Neural cell (in vitro differentiated cells): ENCODE measurements around the gene UGGT1. TPM values are rescaled to one million over a fixed set of nuclear protein-coding genes. Genes with fewer than 3 reads are reported as not detected.

ENCODE experiments used
- H2AFZ ChIP-seq: fragments of 200-600, 300-800 bp; sonication (generic), shearing (Covaris generic); 2 replicates; pipeline ENCODE4 v1.6.0; 2014; ENCODE audit warnings: low read depth, mild to moderate bottlenecking, antibody characterized with exemption, low read length, moderate library complexity
- H3F3A ChIP-seq: fragments of 200-600 bp; shearing (Covaris generic); 2 replicates; pipeline ENCODE4 v1.6.1; 2016; ENCODE audit warnings: mild to moderate bottlenecking, moderate library complexity, mixed read lengths, antibody characterized with exemption, low read length; ENCODE audit not compliant: insufficient read depth, poor library complexity, severe bottlenecking
- H3K27ac ChIP-seq: fragments of 200-600, 300-800 bp; sonication (generic), shearing (Covaris generic); 2 replicates; pipeline ENCODE4 v1.5.1; 2014; ENCODE audit warnings: mild to moderate bottlenecking, low read length, moderate library complexity
- H3K27me3 ChIP-seq: fragments of 300-800, 200-600 bp; sonication (generic), shearing (Covaris generic); 2 replicates; pipeline ENCODE4 v1.6.0; 2014; ENCODE audit warnings: mild to moderate bottlenecking, low read depth, low read length, moderate library complexity; ENCODE audit not compliant: insufficient read depth
- H3K36me3 ChIP-seq: fragments of 300-800, 200-600 bp; sonication (generic), shearing (Covaris generic); 2 replicates; pipeline ENCODE4 v1.5.1; 2014; ENCODE audit warnings: mild to moderate bottlenecking, antibody characterized with exemption, low read length, moderate library complexity; ENCODE audit not compliant: insufficient read depth
- H3K4me2 ChIP-seq: fragments of 300-800, 200-600 bp; sonication (generic), shearing (Covaris generic); 2 replicates; pipeline ENCODE4 v1.6.0; 2014; ENCODE audit warnings: mild to moderate bottlenecking, low read length
- H3K4me3 ChIP-seq: fragments of 300-800, 200-600 bp; sonication (generic), shearing (Covaris generic); 2 replicates; pipeline ENCODE4 v1.5.1; 2014; ENCODE audit warnings: mild to moderate bottlenecking, low read length, moderate library complexity
- H3K79me2 ChIP-seq: fragments of 200-600 bp; shearing (Covaris generic); replicated peaks from 2 replicates; pipeline ENCODE4 v1.6.0; 2014; ENCODE audit warnings: mild to moderate bottlenecking, low read length, moderate library complexity; ENCODE audit not compliant: insufficient read depth
- H3K9ac ChIP-seq: fragments of 300-800, 200-600 bp; sonication (generic), shearing (Covaris generic); 2 replicates; pipeline ENCODE4 v1.6.1; 2016; ENCODE audit warnings: mild to moderate bottlenecking, low read length, mixed read lengths
- H3K9me2 ChIP-seq: fragments of 200-600 bp; shearing (Covaris generic); 2 replicates; pipeline ENCODE4 v1.6.1; 2016; ENCODE audit warnings: mild to moderate bottlenecking, low read length, mixed read lengths; ENCODE audit not compliant: insufficient read depth
- H3K9me3 ChIP-seq: fragments of 200-600, 300-800 bp; sonication (generic), shearing (Covaris generic); 2 replicates; pipeline ENCODE4 v1.6.1; 2016; ENCODE audit warnings: mild to moderate bottlenecking, mixed run types, low read length, moderate library complexity, mixed read lengths
- H4K20me1 ChIP-seq: fragments of 200-600 bp; shearing (Covaris generic); 2 replicates; pipeline ENCODE4 v1.6.1; 2016; ENCODE audit warnings: mild to moderate bottlenecking, mixed run types; ENCODE audit not compliant: insufficient read depth
- EP300 ChIP-seq: fragments of 450-650 bp; conservative IDR thresholded peaks from 2 replicates; pipeline ENCODE4 v1.6.1; 2014; ENCODE audit warnings: antibody characterized with exemption, mild to moderate bottlenecking, moderate library complexity; ENCODE audit not compliant: poor library complexity, severe bottlenecking
- EZH2 ChIP-seq: fragments of 200-600, 300-800 bp; shearing (Covaris generic), sonication (generic); IDR thresholded peaks from 2 replicates; pipeline ENCODE4 v1.6.1; 2014; ENCODE audit warnings: antibody characterized with exemption, low read length, borderline replicate concordance, mild to moderate bottlenecking; ENCODE audit not compliant: insufficient read depth, poor library complexity, severe bottlenecking
- MXI1 ChIP-seq: fragments of 450-650 bp; conservative IDR thresholded peaks from 2 replicates; pipeline ENCODE4 v1.6.1; 2014; ENCODE audit warnings: antibody characterized with exemption, mild to moderate bottlenecking; ENCODE audit not compliant: poor library complexity, severe bottlenecking
- POLR2AphosphoS5 ChIP-seq: IDR thresholded peaks from 2 replicates; pipeline ENCODE4 v1.6.1; 2012
- RAD21 ChIP-seq: fragments of 450-650 bp; conservative IDR thresholded peaks from 2 replicates; pipeline ENCODE4 v1.6.1; 2014; ENCODE audit warnings: antibody characterized with exemption, mild to moderate bottlenecking, moderate library complexity
- REST ChIP-seq: IDR thresholded peaks from 2 replicates; pipeline ENCODE4 v1.6.1; 2012; ENCODE audit warnings: borderline replicate concordance
- SMC3 ChIP-seq: fragments of 450-650 bp; conservative IDR thresholded peaks from 2 replicates; pipeline ENCODE4 v1.6.1; 2014; ENCODE audit warnings: antibody characterized with exemption, mild to moderate bottlenecking, moderate library complexity; ENCODE audit not compliant: poor library complexity
- TAF1 ChIP-seq: IDR thresholded peaks from 2 replicates; pipeline ENCODE4 v1.6.1; 2012; ENCODE audit warnings: low read depth
- polyA plus RNA-seq: library from polyadenylated mRNA; depleted of rRNA; stranded (reverse); fragments of >200 nt; gene quantifications from 2 replicates; pipeline ENCODE4 v1.2.3, GENCODE V29; 2014
- TF ChIP-seq, protein P1 (sequence below): fragments of 450-650 bp; IDR thresholded peaks from 2 replicates; pipeline ENCODE4 v1.5.1; 2014; ENCODE audit warnings: antibody characterized with exemption, mild to moderate bottlenecking, moderate library complexity; ENCODE audit not compliant: poor library complexity, severe bottlenecking

UGGT1 gene
- polyA plus RNA-seq, 1 donor from 2014 or later, result 26.3 TPM

GRCh38 chr2:128108166-128108565 is 17.2 kb downstream of the UGGT1 start:
- Histone ChIP-seq H2AFZ (no peak overlapping the region), H3K36me3 (no peaks in the 10 kb centered on the region), H3K9me3 (no peaks in the 10 kb centered on the region), H3F3A (no peaks in the 10 kb centered on the region), H3K9me2 (no peaks in the 10 kb centered on the region), H3K4me2 (no peak overlapping the region), H4K20me1 (no peaks in the 10 kb centered on the region), H3K79me2 (no peaks in the 10 kb centered on the region), H3K9ac (no peak overlapping the region), H3K27ac (no peak overlapping the region), H3K27me3 (no peaks in the 10 kb centered on the region), H3K4me3 (no peak overlapping the region)
- TF ChIP-seq MXI1, result no peak
- TF ChIP-seq REST, result no peak
- TF ChIP-seq POLR2AphosphoS5, result no peak
- TF ChIP-seq EZH2, result no peak
- no peak for TF ChIP-seq RAD21
- TF ChIP-seq, protein P1, sequence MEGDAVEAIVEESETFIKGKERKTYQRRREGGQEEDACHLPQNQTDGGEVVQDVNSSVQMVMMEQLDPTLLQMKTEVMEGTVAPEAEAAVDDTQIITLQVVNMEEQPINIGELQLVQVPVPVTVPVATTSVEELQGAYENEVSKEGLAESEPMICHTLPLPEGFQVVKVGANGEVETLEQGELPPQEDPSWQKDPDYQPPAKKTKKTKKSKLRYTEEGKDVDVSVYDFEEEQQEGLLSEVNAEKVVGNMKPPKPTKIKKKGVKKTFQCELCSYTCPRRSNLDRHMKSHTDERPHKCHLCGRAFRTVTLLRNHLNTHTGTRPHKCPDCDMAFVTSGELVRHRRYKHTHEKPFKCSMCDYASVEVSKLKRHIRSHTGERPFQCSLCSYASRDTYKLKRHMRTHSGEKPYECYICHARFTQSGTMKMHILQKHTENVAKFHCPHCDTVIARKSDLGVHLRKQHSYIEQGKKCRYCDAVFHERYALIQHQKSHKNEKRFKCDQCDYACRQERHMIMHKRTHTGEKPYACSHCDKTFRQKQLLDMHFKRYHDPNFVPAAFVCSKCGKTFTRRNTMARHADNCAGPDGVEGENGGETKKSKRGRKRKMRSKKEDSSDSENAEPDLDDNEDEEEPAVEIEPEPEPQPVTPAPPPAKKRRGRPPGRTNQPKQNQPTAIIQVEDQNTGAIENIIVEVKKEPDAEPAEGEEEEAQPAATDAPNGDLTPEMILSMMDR, result no peak
- no peak for TF ChIP-seq EP300
- no peak for TF ChIP-seq SMC3
- no peak for TF ChIP-seq TAF1

DNA sequence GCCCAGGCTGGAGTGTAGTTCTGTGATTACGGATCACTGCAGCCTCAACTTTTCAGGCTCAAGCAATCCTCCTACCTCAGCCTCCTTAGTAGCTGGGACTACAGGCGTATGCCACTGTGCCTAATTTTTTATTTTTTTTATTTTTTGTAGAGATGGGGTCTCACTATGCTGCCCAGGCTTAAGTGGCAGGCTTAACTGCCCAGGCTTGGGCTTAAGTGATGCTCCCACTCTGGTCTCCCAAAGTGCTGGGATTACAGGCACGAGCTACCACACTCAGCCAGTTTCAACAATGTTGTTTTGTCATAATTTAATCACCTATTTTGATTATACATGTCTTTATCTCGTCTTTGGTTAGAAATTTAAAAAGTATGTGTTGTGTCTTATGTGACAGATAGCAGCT is 18.2 kb downstream of the UGGT1 start:
- H3K9ac ChIP-seq, result no peak overlapping the region
- H3K27me3 ChIP-seq, result no peaks in the 10 kb centered on the region
- no peak overlapping the region for H3K27ac ChIP-seq
- H4K20me1 ChIP-seq, result no peaks in the 10 kb centered on the region
- H3K79me2 ChIP-seq, result no peaks in the 10 kb centered on the region
- no peaks in the 10 kb centered on the region for H3K9me3 ChIP-seq
- TF ChIP-seq TAF1 (no peak), SMC3 (no peak), POLR2AphosphoS5 (no peak), EZH2 (no peak), EP300 (no peak), REST (no peak), MXI1 (no peak), RAD21 (no peak)
- TF ChIP-seq, protein P1, result no peak
- no peak overlapping the region for H2AFZ ChIP-seq
- no peaks in the 10 kb centered on the region for H3F3A ChIP-seq
- no peaks in the 10 kb centered on the region for H3K9me2 ChIP-seq
- H3K4me3 ChIP-seq, result no peak overlapping the region
- no peaks in the 10 kb centered on the region for H3K36me3 ChIP-seq
- no peak overlapping the region for H3K4me2 ChIP-seq
